NCI-H510A treated with DMSO at 0.1 percent for 48 hours (cell line): ENCODE measurements around the gene SLC10A1.

Source experiments
- DNase-seq: peaks from one replicate; lab custom pipeline; 2025; lab: John Stamatoyannopoulos, UW

Gene SLC10A1

GRCh38 chr14:69808919-69809808 is 12.1 kb upstream of the SLC10A1 start:
- DNase-seq = no peak

GRCh38 chr14:69807192-69807591 is 10.2 kb upstream of the SLC10A1 start:
- no peak for DNase-seq

GRCh38 chr14:69804902-69805301 is 7.9 kb upstream of the SLC10A1 start:
- no peak for DNase-seq

- no peak for DNase-seq
Observed at GRCh38 chr14:69803753-69804152, 6.7 kb upstream of the SLC10A1 start.

- DNase-seq = no peak
Observed at GRCh38 chr14:69798339-69798735, 1.3 kb upstream of the SLC10A1 start.

- DNase-seq = no peak
Observed at GRCh38 chr14:69797573-69798338, 715 bp upstream of the SLC10A1 start.

GRCh38 chr14:69795691-69796090 is 1.4 kb downstream of the SLC10A1 start:
- no peak for DNase-seq

GRCh38 chr14:69794791-69795190 is 2.2 kb downstream of the SLC10A1 start:
- no peak for DNase-seq

- DNase-seq = no peak
Observed at GRCh38 chr14:69792887-69793421, 4.1 kb downstream of the SLC10A1 start.

- no peak for DNase-seq
Observed at GRCh38 chr14:69789118-69789640, 7.9 kb downstream of the SLC10A1 start.

- no peak for DNase-seq
Observed at GRCh38 chr14:69786603-69787002, 10.4 kb downstream of the SLC10A1 start.

GRCh38 chr14:69784942-69785341 is 12.1 kb downstream of the SLC10A1 start:
- no peak for DNase-seq

GRCh38 chr14:69780952-69781351 is 16.1 kb downstream of the SLC10A1 start:
- no peak for DNase-seq

GRCh38 chr14:69780092-69780491 is 16.9 kb downstream of the SLC10A1 start:
- no peak for DNase-seq

GRCh38 chr14:69779088-69779487 is 18.0 kb downstream of the SLC10A1 start:
- DNase-seq = no peak

GRCh38 chr14:69776875-69777453 is 20.1 kb downstream of the SLC10A1 start:
- DNase-seq = no peak

GRCh38 chr14:69775012-69775411 is 22.0 kb downstream of the SLC10A1 start:
- DNase-seq = no peak

- DNase-seq = no peak
Observed at GRCh38 chr14:69773571-69774276, 23.3 kb downstream of the SLC10A1 start.

- DNase-seq = no peak
Observed at GRCh38 chr14:69772082-69773017, 24.7 kb downstream of the SLC10A1 start.

GRCh38 chr14:69771136-69771535 is 25.9 kb downstream of the SLC10A1 start:
- no peak for DNase-seq
